Activated effector memory CD4-positive, alpha-beta T cell treated with Interleukin-2 at 50 U/mL for 16 hours (primary cell): ENCODE measurements around the gene HEG1.
A peak's percentile ranks its signal among the peaks of the same experiment; 100 is the strongest.
"Not testable (repeated sequence)": the region's sequence is repeated elsewhere in the genome, so short reads cannot be mapped to it uniquely, and the experiment has no call there.

ENCODE experiments used
- DNase-seq: peaks from one replicate; pipeline ENCODE4 v3.0.0-alpha.2; 2020

The HEG1 gene

GRCh38 chr3:125055913-125056745, at the start of gene HEG1:
Gene HEG1, minus strand, starts transcription at chr3:125055997. Its CDS starts 107 bp downstream, at chr3:125055890.
- DNase-seq = peak; percentile 66

GRCh38 chr3:125105116-125105515, 49.3 kb upstream of the HEG1 start:
- no peak for DNase-seq

GRCh38 chr3:125104639-125105038, 48.8 kb upstream of the HEG1 start:
- DNase-seq = no peak

- no peak for DNase-seq
These were observed 47.6 kb upstream of the HEG1 start for GRCh38 chr3:125103406-125103805.

GRCh38 chr3:125102470-125102869, 46.7 kb upstream of the HEG1 start:
- no peak for DNase-seq

GRCh38 chr3:125098611-125099291, 43.0 kb upstream of the HEG1 start:
- no peak for DNase-seq

- DNase-seq = no peak
These were observed 34.9 kb upstream of the HEG1 start for GRCh38 chr3:125090649-125091048.

GRCh38 chr3:125087768-125088391, 32.1 kb upstream of the HEG1 start:
- DNase-seq = no peak

- no peak for DNase-seq
These were observed 29.4 kb upstream of the HEG1 start for GRCh38 chr3:125085166-125085565.

GRCh38 chr3:125083776-125084175, 28.0 kb upstream of the HEG1 start:
- DNase-seq = no peak

GRCh38 chr3:125082339-125082738, 26.5 kb upstream of the HEG1 start:
- not testable (repeated sequence) for DNase-seq

- no peak for DNase-seq
These were observed 24.3 kb upstream of the HEG1 start for GRCh38 chr3:125080077-125080476.

GRCh38 chr3:125079675-125080045, 23.9 kb upstream of the HEG1 start:
- no peak for DNase-seq

- DNase-seq = no peak
These were observed 23.3 kb upstream of the HEG1 start for GRCh38 chr3:125078951-125079674.

- no peak for DNase-seq
These were observed 22.1 kb upstream of the HEG1 start for GRCh38 chr3:125077864-125078263.

- no peak for DNase-seq
These were observed 20.7 kb upstream of the HEG1 start for GRCh38 chr3:125076464-125076863.

- no peak for DNase-seq
These were observed 19.9 kb upstream of the HEG1 start for GRCh38 chr3:125075738-125076137.

- DNase-seq = no peak
These were observed 17.7 kb upstream of the HEG1 start for GRCh38 chr3:125073390-125073905.

GRCh38 chr3:125072749-125073389, 17.1 kb upstream of the HEG1 start:
- no peak for DNase-seq

- DNase-seq = no peak
These were observed 16.5 kb upstream of the HEG1 start for GRCh38 chr3:125072301-125072700.

GRCh38 chr3:125069968-125070745, 14.4 kb upstream of the HEG1 start:
- no peak for DNase-seq

GRCh38 chr3:125069452-125069851, 13.7 kb upstream of the HEG1 start:
- no peak for DNase-seq
